GM19023 (cell line): ENCODE results near the gene RNU1-4.
"Not testable (repeated sequence)": the region's sequence is repeated elsewhere in the genome, so short reads cannot be mapped to it uniquely, and the experiment has no call there.

Source experiments
- ATAC-seq: cut with Tn5 transposase; IDR thresholded peaks from one replicate; pipeline ENCODE4 v1.9.1; 2021; ENCODE audit warnings: mild to moderate bottlenecking, moderate library complexity; ENCODE audit not compliant: unreplicated experiment

Gene RNU1-4

GRCh38 chr1:16725439-16726245 lies 14.7 kb upstream of the RNU1-4 start:
- ATAC-seq = not testable (repeated sequence)

- no peak for ATAC-seq
Measured at GRCh38 chr1:16727190-16728111, 12.9 kb upstream of the RNU1-4 start.

GRCh38 chr1:16728243-16728949 lies 11.9 kb upstream of the RNU1-4 start:
- not testable (repeated sequence) for ATAC-seq

GRCh38 chr1:16732254-16732896 lies 7.9 kb upstream of the RNU1-4 start:
- not testable (repeated sequence) for ATAC-seq

GRCh38 chr1:16741230-16741629 lies 914 bp downstream of the RNU1-4 start:
- ATAC-seq = not testable (repeated sequence)

GRCh38 chr1:16747660-16748059 lies 7.3 kb downstream of the RNU1-4 start:
- not testable (repeated sequence) for ATAC-seq

- ATAC-seq = not testable (repeated sequence)
Measured at GRCh38 chr1:16748710-16749109, 8.4 kb downstream of the RNU1-4 start.

GRCh38 chr1:16749910-16750888 lies 9.9 kb downstream of the RNU1-4 start:
- not testable (repeated sequence) for ATAC-seq

- not testable (repeated sequence) for ATAC-seq
Measured at GRCh38 chr1:16752770-16753169, 12.5 kb downstream of the RNU1-4 start.

- not testable (repeated sequence) for ATAC-seq
Measured at GRCh38 chr1:16755385-16755784, 15.1 kb downstream of the RNU1-4 start.

GRCh38 chr1:16755932-16756331 lies 15.6 kb downstream of the RNU1-4 start:
- ATAC-seq = not testable (repeated sequence)

GRCh38 chr1:16757574-16757973 lies 17.3 kb downstream of the RNU1-4 start:
- not testable (repeated sequence) for ATAC-seq

GRCh38 chr1:16758060-16758459 lies 17.7 kb downstream of the RNU1-4 start:
- ATAC-seq = not testable (repeated sequence)

- ATAC-seq = not testable (repeated sequence)
Measured at GRCh38 chr1:16759041-16759493, 18.8 kb downstream of the RNU1-4 start.

GRCh38 chr1:16759650-16760455 lies 19.5 kb downstream of the RNU1-4 start:
- not testable (repeated sequence) for ATAC-seq

GRCh38 chr1:16760456-16760765 lies 20.1 kb downstream of the RNU1-4 start:
- ATAC-seq = not testable (repeated sequence)

- not testable (repeated sequence) for ATAC-seq
Measured at GRCh38 chr1:16760801-16761200, 20.5 kb downstream of the RNU1-4 start.

- ATAC-seq = not testable (repeated sequence)
Measured at GRCh38 chr1:16764248-16764819, 24.0 kb downstream of the RNU1-4 start.
